ENCODE data around the gene DHX57.

DNA sequence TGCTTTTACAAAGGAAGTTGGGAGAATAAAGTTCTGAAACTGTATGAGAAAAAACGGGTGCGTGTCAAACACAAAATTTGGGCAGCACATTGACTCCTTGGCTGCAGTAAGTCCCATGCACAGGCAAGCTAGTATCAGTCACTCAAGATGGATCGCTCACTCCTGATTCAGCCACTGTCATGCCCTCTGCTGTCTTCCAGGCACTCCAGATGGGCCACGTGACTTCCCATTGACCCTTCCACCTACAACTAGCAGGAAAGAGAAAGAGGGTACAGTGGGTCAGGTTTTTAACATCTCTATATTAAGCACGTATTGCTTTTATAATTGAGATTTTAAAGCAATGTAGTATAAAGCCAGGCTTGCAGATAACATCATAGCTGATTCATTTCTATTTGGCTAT, 22.5 kb upstream of the DHX57 start:
- no peak for TF ChIP-seq CREB1 (CRISPR knock-in tag; IDR thresholded peaks at IDR 0.05; ENCODE audit: low read depth)
- TF ChIP-seq ZNF331 (CRISPR knock-in tag; IDR thresholded peaks at IDR 0.05; ENCODE audit: low read depth), result no peak
- TF ChIP-seq POLR2AphosphoS5 (IDR thresholded peaks at IDR 0.05; ENCODE audit: low read depth), result no peak
- no peak for TF ChIP-seq EZH2 (IDR thresholded peaks at IDR 0.05; ENCODE audit: low read depth, unreplicated experiment)
- TF ChIP-seq, protein P1, sequence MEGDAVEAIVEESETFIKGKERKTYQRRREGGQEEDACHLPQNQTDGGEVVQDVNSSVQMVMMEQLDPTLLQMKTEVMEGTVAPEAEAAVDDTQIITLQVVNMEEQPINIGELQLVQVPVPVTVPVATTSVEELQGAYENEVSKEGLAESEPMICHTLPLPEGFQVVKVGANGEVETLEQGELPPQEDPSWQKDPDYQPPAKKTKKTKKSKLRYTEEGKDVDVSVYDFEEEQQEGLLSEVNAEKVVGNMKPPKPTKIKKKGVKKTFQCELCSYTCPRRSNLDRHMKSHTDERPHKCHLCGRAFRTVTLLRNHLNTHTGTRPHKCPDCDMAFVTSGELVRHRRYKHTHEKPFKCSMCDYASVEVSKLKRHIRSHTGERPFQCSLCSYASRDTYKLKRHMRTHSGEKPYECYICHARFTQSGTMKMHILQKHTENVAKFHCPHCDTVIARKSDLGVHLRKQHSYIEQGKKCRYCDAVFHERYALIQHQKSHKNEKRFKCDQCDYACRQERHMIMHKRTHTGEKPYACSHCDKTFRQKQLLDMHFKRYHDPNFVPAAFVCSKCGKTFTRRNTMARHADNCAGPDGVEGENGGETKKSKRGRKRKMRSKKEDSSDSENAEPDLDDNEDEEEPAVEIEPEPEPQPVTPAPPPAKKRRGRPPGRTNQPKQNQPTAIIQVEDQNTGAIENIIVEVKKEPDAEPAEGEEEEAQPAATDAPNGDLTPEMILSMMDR (conservative IDR thresholded peaks at IDR 0.05; ENCODE audit: low read depth in 2 of 2), result 0 out of 4 replicates have a peak, but pooled peaks of 1 of the 2 experiments have one; percentile 0
- no peak for TF ChIP-seq JUNB (IDR thresholded peaks at IDR 0.05; ENCODE audit: unreplicated experiment)
- no peak for TF ChIP-seq EZH2phosphoT487 (IDR thresholded peaks at IDR 0.05; ENCODE audit: unreplicated experiment)
- TF ChIP-seq, protein P2, sequence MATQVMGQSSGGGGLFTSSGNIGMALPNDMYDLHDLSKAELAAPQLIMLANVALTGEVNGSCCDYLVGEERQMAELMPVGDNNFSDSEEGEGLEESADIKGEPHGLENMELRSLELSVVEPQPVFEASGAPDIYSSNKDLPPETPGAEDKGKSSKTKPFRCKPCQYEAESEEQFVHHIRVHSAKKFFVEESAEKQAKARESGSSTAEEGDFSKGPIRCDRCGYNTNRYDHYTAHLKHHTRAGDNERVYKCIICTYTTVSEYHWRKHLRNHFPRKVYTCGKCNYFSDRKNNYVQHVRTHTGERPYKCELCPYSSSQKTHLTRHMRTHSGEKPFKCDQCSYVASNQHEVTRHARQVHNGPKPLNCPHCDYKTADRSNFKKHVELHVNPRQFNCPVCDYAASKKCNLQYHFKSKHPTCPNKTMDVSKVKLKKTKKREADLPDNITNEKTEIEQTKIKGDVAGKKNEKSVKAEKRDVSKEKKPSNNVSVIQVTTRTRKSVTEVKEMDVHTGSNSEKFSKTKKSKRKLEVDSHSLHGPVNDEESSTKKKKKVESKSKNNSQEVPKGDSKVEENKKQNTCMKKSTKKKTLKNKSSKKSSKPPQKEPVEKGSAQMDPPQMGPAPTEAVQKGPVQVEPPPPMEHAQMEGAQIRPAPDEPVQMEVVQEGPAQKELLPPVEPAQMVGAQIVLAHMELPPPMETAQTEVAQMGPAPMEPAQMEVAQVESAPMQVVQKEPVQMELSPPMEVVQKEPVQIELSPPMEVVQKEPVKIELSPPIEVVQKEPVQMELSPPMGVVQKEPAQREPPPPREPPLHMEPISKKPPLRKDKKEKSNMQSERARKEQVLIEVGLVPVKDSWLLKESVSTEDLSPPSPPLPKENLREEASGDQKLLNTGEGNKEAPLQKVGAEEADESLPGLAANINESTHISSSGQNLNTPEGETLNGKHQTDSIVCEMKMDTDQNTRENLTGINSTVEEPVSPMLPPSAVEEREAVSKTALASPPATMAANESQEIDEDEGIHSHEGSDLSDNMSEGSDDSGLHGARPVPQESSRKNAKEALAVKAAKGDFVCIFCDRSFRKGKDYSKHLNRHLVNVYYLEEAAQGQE (IDR thresholded peaks at IDR 0.05; ENCODE audit: unreplicated experiment), result no peak
- no peak for TF ChIP-seq STAT1 (IDR thresholded peaks at IDR 0.05; ENCODE audit: unreplicated experiment)
- TF ChIP-seq NANOG (IDR thresholded peaks at IDR 0.05; ENCODE audit: borderline replicate concordance), result no peak

Measured in GM23338 (cell line).